Epithelial cell of esophagus (primary cell): ENCODE data around the gene ADAM12.

ENCODE experiments used
- DNase-seq: peaks from one replicate; pipeline ENCODE4 v3.0.0; 2010; ENCODE audit warnings: low read depth
- H3K4me3 ChIP-seq: 2 replicates; pipeline ENCODE4 v1.5.1; 2011; ENCODE audit warnings: mild to moderate bottlenecking, low read length, control low read depth
- TF ChIP-seq, protein P1 (sequence below): IDR thresholded peaks from 2 replicates; pipeline ENCODE4 v1.5.1; 2011; ENCODE audit warnings: low read depth, mild to moderate bottlenecking, low read length, control low read depth, inconsistent platforms; ENCODE audit not compliant: insufficient read depth; ENCODE audit errors: missing control alignments

ADAM12 gene

DNA sequence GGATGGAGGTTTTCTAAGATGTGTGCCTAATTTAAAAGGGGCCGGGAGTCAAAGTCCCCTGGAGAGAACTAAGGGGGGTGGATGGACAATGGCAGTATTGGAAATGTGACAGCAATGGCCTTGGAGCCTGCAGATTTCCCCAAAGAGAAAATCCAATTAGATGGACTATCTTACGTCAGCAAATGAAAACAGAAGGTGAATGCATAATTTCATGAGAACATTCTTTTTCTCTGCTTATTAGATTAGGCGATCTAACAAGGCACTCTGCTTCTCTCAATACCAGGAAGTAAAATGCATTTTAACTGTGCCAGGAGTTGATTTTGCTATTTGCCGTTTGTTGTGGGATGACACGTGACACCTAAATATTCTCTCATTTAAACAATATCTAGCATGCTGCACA is 226.6 kb downstream of the ADAM12 start:
- TF ChIP-seq, protein P1, sequence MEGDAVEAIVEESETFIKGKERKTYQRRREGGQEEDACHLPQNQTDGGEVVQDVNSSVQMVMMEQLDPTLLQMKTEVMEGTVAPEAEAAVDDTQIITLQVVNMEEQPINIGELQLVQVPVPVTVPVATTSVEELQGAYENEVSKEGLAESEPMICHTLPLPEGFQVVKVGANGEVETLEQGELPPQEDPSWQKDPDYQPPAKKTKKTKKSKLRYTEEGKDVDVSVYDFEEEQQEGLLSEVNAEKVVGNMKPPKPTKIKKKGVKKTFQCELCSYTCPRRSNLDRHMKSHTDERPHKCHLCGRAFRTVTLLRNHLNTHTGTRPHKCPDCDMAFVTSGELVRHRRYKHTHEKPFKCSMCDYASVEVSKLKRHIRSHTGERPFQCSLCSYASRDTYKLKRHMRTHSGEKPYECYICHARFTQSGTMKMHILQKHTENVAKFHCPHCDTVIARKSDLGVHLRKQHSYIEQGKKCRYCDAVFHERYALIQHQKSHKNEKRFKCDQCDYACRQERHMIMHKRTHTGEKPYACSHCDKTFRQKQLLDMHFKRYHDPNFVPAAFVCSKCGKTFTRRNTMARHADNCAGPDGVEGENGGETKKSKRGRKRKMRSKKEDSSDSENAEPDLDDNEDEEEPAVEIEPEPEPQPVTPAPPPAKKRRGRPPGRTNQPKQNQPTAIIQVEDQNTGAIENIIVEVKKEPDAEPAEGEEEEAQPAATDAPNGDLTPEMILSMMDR = no peak
- DNase-seq = no peak
- no peak overlapping the region for H3K4me3 ChIP-seq

DNA sequence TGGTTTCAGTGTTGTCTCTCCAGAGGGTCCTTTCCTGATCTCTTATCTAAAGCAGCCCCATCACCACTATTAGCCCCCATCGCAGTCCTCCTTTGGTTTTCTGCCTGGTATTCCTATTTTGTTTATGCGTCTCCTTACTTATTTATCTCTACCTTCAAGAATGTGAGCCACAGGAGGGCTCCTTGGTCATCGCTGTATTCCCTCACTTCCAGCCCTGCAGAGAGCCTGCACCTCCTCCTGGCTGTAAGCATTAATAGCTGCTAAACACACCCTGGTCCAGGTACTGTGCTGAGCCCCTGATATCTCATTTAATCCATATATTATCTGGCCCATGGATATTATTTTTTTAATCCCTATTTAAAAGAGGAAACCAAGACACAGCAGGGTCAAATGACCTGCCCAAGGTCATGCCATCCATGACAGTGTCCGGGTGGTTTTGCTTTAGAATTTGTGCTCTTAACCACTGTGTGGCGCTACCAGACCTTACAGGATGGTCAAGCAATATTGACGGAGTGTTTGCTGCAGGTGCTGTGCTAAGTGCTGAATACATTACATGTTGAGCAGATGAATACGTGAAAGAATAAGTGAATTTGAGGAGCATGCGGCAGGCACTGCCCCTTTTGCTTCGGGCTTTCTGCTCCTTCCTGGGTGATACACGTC is 227.2 kb downstream of the ADAM12 start:
- TF ChIP-seq, protein P1 = no peak
- H3K4me3 ChIP-seq = no peak overlapping the region
- no peak for DNase-seq

DNA sequence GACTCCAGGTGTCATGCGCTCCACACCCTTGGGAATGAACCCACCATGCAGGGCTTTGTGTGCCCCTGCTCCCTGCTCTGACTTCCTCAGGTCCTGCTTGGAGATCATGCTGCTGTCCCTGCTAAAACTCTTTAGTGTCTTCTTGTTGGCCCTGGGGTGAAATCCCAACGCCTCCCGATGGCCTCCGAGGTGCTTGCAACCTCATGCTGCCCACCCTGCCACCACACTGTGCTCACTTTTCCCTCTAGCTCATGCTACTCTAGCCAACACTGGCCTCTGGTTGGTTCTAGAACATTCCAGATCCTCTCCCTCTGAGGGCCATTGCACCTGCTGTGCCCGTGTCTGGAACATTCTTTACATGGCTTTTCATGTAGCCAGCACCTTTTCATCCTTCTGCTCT is 227.7 kb downstream of the ADAM12 start:
- no peak overlapping the region for H3K4me3 ChIP-seq
- TF ChIP-seq, protein P1 = no peak
- no peak for DNase-seq

DNA sequence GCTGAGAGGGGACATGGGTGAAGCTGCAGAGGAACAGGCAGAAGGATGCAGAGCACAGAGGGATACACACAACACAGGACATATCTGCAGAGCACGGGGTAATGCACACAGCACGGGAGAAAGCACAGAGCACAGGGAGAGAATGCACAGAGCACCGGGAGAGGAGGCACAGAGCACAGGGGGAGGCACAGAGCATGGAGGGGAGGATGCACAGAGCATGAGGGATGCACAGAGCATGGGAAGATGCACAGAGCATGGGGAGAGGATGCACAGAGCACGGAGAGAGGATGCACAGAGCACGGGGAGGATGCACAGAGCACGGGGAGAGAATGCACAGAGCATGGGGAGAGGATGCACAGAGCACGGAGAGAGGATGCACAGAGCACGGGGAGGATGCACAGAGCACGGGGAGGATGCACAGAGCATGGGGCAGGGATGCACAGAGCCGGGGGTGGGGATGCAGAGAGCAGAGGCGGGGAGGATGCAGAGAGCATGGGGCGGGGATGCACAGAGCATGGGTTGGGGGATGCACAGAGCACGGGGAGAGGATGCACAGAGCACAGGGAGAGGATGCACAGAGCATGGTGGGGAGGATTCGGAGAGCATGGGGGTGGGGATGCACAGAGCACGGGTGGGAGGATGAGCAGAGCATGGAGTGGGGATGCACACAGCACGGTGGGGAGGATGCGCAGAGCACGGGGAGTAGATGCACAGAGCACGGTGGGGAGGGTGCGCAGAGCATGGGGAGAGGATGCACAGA is 230.0 kb downstream of the ADAM12 start:
- H3K4me3 ChIP-seq = no peak overlapping the region
- DNase-seq = no peak
- TF ChIP-seq, protein P1 = no peak

DNA sequence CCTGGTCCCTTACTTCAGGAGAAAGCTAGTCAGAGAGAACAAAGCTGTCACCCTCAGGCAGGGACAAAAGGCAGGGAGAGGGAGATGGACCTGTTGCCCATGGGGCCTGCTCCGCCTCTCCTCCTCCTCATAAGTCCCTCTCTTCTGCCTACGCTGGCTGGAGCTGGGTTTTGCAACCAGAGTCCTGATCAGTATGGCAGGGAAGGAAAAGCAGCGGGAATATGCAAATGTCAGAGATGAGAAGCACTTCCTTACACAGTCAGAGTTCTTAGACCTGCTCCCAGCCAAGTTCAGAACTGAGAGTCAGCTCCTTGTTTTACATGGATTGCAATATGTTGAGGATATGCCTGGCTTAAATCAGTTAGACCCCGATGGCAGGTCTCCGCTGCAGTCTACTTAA is 231.1 kb downstream of the ADAM12 start:
- no peak overlapping the region for H3K4me3 ChIP-seq
- no peak for DNase-seq
- TF ChIP-seq, protein P1 = no peak

DNA sequence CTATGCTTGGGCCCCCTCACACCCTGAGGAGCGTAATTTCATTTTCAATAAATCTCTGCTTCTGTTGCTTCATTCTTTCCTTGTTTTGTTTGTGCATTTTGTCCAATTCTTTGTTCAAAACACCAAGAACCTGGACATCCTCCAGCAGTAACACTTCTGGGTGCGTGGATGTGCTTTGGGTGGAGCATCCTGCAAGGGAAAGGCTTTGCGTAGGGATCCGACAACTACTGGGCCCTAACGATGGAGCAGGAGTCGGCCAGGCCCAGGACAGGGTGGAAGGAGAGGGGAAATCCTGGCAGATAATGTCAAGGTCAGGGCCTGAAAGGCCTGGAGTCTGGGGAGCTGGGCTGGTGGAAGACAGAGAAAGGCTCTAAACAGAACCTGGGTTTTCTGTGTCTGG is 231.8 kb downstream of the ADAM12 start:
- TF ChIP-seq, protein P1 = no peak
- no peak overlapping the region for H3K4me3 ChIP-seq
- DNase-seq = no peak
